Sigmoid colon (tissue), 7 donors: ENCODE data around the gene DDX39B. TPM values are rescaled to one million over a fixed set of nuclear protein-coding genes. Genes with fewer than 3 reads are reported as not detected.
"Not testable (repeated sequence)": the region's sequence is repeated elsewhere in the genome, so short reads cannot be mapped to it uniquely, and the experiment has no call there.

Source experiments
- DNase-seq: peaks from one replicate; pipeline ENCODE4 v3.0.0-alpha.2; 2019
- H3K27ac ChIP-seq, 4 donors: fragments of 200-600 bp; sonication (generic); one replicate each; pipeline ENCODE4 v1.5.1; 2016 to 2019; ENCODE audit warnings: mild to moderate bottlenecking in 1 of 4
- H3K27me3 ChIP-seq, 3 donors: fragments of 200-600 bp; sonication (generic); one replicate each; pipeline ENCODE4 v1.5.1; 2019; ENCODE audit warnings: mild to moderate bottlenecking in 1 of 3
- H3K36me3 ChIP-seq, 4 donors: fragments of 200-600 bp; sonication (generic); one replicate each; pipeline ENCODE4 v1.5.1; 2016 to 2019
- H3K4me1 ChIP-seq, 4 donors: fragments of 200-600 bp; sonication (generic); one replicate each; pipeline ENCODE4 v1.5.1; 2017 to 2019
- H3K4me3 ChIP-seq, 4 donors: fragments of 200-600 bp; sonication (generic); one replicate each; pipeline ENCODE4 v1.5.1; 2017 to 2019; ENCODE audit warnings: mild to moderate bottlenecking in 2 of 4, moderate library complexity in 1 of 4
- H3K9me3 ChIP-seq, 4 donors: fragments of 200-600 bp in 3 of 4; sonication (generic) in 3 of 4; one replicate each; pipeline versions ENCODE4 v1.5.1 to v1.6.1; 2013 to 2019
- CTCF ChIP-seq, 4 experiments: fragments of 450-650 bp in 3 of 4; fragments of 200-600 bp in 1 of 4; IDR thresholded peaks; one replicate each; pipeline ENCODE4 v1.5.1; 2016 to 2019; ENCODE audit warnings: antibody characterized with exemption in 4 of 4, mild to moderate bottlenecking in 3 of 4, moderate library complexity in 2 of 4
- EP300 ChIP-seq, 4 donors: sonication (generic); formaldehyde crosslinking; IDR thresholded peaks; one replicate each; pipeline ENCODE4 v1.6.1; 2017; ENCODE audit warnings: antibody characterized with exemption in 4 of 4
- POLR2A ChIP-seq, 2 donors: fragments of 450-650 bp; IDR thresholded peaks; one replicate each; pipeline ENCODE4 v1.6.1; 2016; ENCODE audit warnings: antibody characterized with exemption in 2 of 2, mild to moderate bottlenecking in 2 of 2, moderate library complexity in 2 of 2
- POLR2AphosphoS5 ChIP-seq, 4 donors: sonication (generic); formaldehyde crosslinking; IDR thresholded peaks; one replicate each; pipeline ENCODE4 v1.6.1; 2017; ENCODE audit warnings: antibody characterized with exemption in 4 of 4
- WGBS, 2 donors: extraction: QIAGEN DNeasy Blood & Tissue Kit; methylation state at CpG; one replicate each; pipeline ENCODE4 v1.1.7; 2013; 5-methylcytosine and 5-hydroxymethylcytosine counted together
- intact Hi-C: fragments of 100-400 bp; cut with DNase I; formaldehyde crosslinking; loops from one replicate; pipeline ENCODE4 v1.15.1; 2023
- polyA plus RNA-seq, 3 donors: library from polyadenylated mRNA; stranded (reverse); fragments of 200-250 nt; gene quantifications; one replicate each; pipeline ENCODE4 v1.2.3, GENCODE V29; 2013
- total RNA-seq, 4 donors: library from RNA; depleted of rRNA; stranded (reverse); fragments of >200 nt; gene quantifications; one replicate each; pipeline ENCODE4 v1.1.0, GENCODE V29; 2016
- donor health status: healthy with polysubstance abuse.
- donor health status: Bipolar disorder and iron deficiency.
- donor health status: healthy.

DDX39B gene
- total and polyA plus RNA-seq, 7 donors, result 130 to 301 (median 226) TPM

GRCh38 chr6:31557443-31558317 is 15.9 kb upstream of the DDX39B start:
- Histone ChIP-seq H3K27ac (peak overlapping the region in 3 of 4 donors; percentile 9 to 36 (median 27)), H3K27me3 (no peaks in the 10 kb centered on the region), H3K4me1 (peaks cover 0 to 20% (median 5%) of the 10 kb centered on the region in 4 donors), H3K36me3 (peaks cover 11 to 58% (median 23%) of the 10 kb centered on the region in 4 donors), H3K4me3 (no peak overlapping the region), H3K9me3 (no peaks in the 10 kb centered on the region)
- WGBS, 2 donors, result 72 to 85% methylated on average over 24 of the region's 24 CpGs
- intact Hi-C loops, result loop anchor here (1.0 kb wide), 1 partner anchor 12 kb away; no protein-coding TSS in a partner anchor
- TF ChIP-seq CTCF (IDR thresholded peaks at IDR 0.05) (no peak), POLR2AphosphoS5 (IDR thresholded peaks at IDR 0.05) (no peak), EP300 (IDR thresholded peaks at IDR 0.05) (no peak), POLR2A (IDR thresholded peaks at IDR 0.05) (no peak)
- no peak for DNase-seq

GRCh38 chr6:31556307-31556706 is 14.5 kb upstream of the DDX39B start:
- Histone ChIP-seq H3K9me3 (no peaks in the 10 kb centered on the region), H3K4me1 (peaks cover 0 to 20% (median 5%) of the 10 kb centered on the region in 4 donors), H3K27me3 (no peaks in the 10 kb centered on the region), H3K36me3 (peaks cover 11 to 69% (median 23%) of the 10 kb centered on the region in 4 donors), H3K4me3 (no peak overlapping the region), H3K27ac (no peak overlapping the region)
- 61 to 90% methylated on average over 3 of the region's 3 CpGs for WGBS, 2 donors
- no peak for DNase-seq
- no peak for TF ChIP-seq CTCF (IDR thresholded peaks at IDR 0.05)
- no peak for TF ChIP-seq POLR2A (IDR thresholded peaks at IDR 0.05)
- TF ChIP-seq POLR2AphosphoS5 (IDR thresholded peaks at IDR 0.05), result no peak
- TF ChIP-seq EP300 (IDR thresholded peaks at IDR 0.05), result no peak
- intact Hi-C loops, result no loop called here

- H3K27me3 ChIP-seq, H3K9me3 ChIP-seq, H3K27ac ChIP-seq, DNase-seq, H3K4me3 ChIP-seq, intact Hi-C loops: not testable (repeated sequence)
- 33 to 57% methylated on average over 5 of the region's 5 CpGs for WGBS, 2 donors
- Histone ChIP-seq H3K4me1 (peaks cover 0 to 17% (median 13%) of the 10 kb centered on the region in 4 donors), H3K36me3 (peaks cover 0 to 63% (median 6%) of the 10 kb centered on the region in 4 donors)
Observed at GRCh38 chr6:31551371-31551770, 9.6 kb upstream of the DDX39B start.

- H3K27ac ChIP-seq, result peak overlapping the region; percentile 85 to 88 (median 86)
- H3K36me3 ChIP-seq, result peaks cover 0 to 41% (median 4%) of the 10 kb centered on the region in 4 donors
- H3K27me3 ChIP-seq, result no peaks in the 10 kb centered on the region
- no peaks in the 10 kb centered on the region for H3K9me3 ChIP-seq
- TF ChIP-seq POLR2AphosphoS5 (IDR thresholded peaks at IDR 0.05), result no peak
- no peak for TF ChIP-seq CTCF (IDR thresholded peaks at IDR 0.05)
- no peak for TF ChIP-seq EP300 (IDR thresholded peaks at IDR 0.05)
- no peak for TF ChIP-seq POLR2A (IDR thresholded peaks at IDR 0.05)
- DNase-seq, result no peak
- H3K4me1 ChIP-seq, result peaks cover 0 to 22% (median 13%) of the 10 kb centered on the region in 4 donors
- no peak overlapping the region for H3K4me3 ChIP-seq
- WGBS, 2 donors, result 95 to 99% methylated on average over 2 of the region's 2 CpGs
- intact Hi-C loops, result loop anchor here (5.0 to 10.0 kb wide), 4 partner anchors 146 to 406 kb away; partner anchors contain the start of genes ABHD16A, LY6G6F, MICA and NELFE
Observed at GRCh38 chr6:31548544-31548873, 6.7 kb upstream of the DDX39B start.
